HG03460 (cell line): ENCODE data around the gene GFM2.
"Not testable (repeated sequence)": the region's sequence is repeated elsewhere in the genome, so short reads cannot be mapped to it uniquely, and the experiment has no call there.

Source experiments
- ATAC-seq: cut with Tn5 transposase; IDR thresholded peaks from one replicate; pipeline ENCODE4 v1.9.1; 2021; ENCODE audit not compliant: unreplicated experiment

The GFM2 gene

GRCh38 chr5:74717596-74717995 lies 49.3 kb downstream of the GFM2 start:
- no peak for ATAC-seq

- no peak for ATAC-seq
Observed at GRCh38 chr5:74693191-74693590, 73.7 kb downstream of the GFM2 start.

- ATAC-seq = no peak
Observed at GRCh38 chr5:74686962-74687751, 79.8 kb downstream of the GFM2 start.

- ATAC-seq = peak; percentile 50
Observed at GRCh38 chr5:74685979-74686631, 80.8 kb downstream of the GFM2 start.

GRCh38 chr5:74684900-74685851 lies 81.7 kb downstream of the GFM2 start, which contains the start of gene HEXB:
HEXB (plus strand) TSS chr5:74685233; CDS start chr5:74685261, 28 bp downstream.
- peak; percentile 84 for ATAC-seq

- ATAC-seq = no peak
Observed at GRCh38 chr5:74679966-74680365, 87.0 kb downstream of the GFM2 start.

- not testable (repeated sequence) for ATAC-seq
Observed at GRCh38 chr5:74679300-74679699, 87.6 kb downstream of the GFM2 start.

- ATAC-seq = not testable (repeated sequence)
Observed at GRCh38 chr5:74678123-74678522, 88.8 kb downstream of the GFM2 start.

- ATAC-seq = not testable (repeated sequence)
Observed at GRCh38 chr5:74676466-74676865, 90.5 kb downstream of the GFM2 start.

- no peak for ATAC-seq
Observed at GRCh38 chr5:74673011-74673790, 93.7 kb downstream of the GFM2 start.

- ATAC-seq = no peak
Observed at GRCh38 chr5:74672215-74672877, 94.6 kb downstream of the GFM2 start.
